ENCODE measurements around the gene MDM2. TPM values are rescaled to one million over a fixed set of nuclear protein-coding genes. Genes with fewer than 3 reads are reported as not detected.

Gene MDM2
- total and polyA plus RNA-seq, 2 of the 13 experiments (the other 11 are each of a cell fraction or from before 2014, with no cell fraction given): 29.3 to 314 TPM

DNA sequence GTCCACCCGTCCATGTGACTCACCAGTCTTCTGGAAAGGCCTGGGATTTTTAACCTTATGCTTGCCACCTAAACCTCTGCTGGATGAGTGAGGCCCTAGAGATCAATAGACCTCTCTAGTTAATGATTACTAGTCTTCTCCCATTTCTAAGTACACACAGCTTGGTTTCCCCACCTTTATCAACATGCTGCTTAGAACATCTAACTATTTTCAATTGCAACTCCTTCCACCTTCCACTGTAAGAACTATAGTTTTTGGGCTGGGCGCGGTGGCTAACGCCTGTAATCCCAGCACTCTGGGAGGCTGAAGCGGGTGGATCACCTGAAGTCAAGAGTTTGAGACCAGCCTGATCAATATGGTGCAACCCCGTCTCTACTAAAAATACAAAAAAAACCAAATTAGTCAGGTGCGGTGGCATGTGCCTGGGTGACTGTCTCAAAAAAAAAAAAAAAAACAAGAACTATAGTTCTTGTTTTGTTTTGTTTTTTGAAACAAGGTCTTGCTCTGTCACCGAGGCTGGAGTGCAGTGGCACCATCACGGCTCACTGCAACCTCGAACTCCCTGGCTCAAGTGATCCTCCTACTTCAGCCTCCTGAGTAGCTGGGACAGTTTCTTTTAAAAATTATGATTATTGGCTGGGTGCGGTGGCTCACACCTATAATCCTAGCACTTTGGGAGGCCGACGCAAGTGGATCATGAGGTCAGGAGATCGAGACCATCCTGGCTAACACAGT is 18.7 kb upstream of the MDM2 start (continued):
- TF ChIP-seq, protein P1, sequence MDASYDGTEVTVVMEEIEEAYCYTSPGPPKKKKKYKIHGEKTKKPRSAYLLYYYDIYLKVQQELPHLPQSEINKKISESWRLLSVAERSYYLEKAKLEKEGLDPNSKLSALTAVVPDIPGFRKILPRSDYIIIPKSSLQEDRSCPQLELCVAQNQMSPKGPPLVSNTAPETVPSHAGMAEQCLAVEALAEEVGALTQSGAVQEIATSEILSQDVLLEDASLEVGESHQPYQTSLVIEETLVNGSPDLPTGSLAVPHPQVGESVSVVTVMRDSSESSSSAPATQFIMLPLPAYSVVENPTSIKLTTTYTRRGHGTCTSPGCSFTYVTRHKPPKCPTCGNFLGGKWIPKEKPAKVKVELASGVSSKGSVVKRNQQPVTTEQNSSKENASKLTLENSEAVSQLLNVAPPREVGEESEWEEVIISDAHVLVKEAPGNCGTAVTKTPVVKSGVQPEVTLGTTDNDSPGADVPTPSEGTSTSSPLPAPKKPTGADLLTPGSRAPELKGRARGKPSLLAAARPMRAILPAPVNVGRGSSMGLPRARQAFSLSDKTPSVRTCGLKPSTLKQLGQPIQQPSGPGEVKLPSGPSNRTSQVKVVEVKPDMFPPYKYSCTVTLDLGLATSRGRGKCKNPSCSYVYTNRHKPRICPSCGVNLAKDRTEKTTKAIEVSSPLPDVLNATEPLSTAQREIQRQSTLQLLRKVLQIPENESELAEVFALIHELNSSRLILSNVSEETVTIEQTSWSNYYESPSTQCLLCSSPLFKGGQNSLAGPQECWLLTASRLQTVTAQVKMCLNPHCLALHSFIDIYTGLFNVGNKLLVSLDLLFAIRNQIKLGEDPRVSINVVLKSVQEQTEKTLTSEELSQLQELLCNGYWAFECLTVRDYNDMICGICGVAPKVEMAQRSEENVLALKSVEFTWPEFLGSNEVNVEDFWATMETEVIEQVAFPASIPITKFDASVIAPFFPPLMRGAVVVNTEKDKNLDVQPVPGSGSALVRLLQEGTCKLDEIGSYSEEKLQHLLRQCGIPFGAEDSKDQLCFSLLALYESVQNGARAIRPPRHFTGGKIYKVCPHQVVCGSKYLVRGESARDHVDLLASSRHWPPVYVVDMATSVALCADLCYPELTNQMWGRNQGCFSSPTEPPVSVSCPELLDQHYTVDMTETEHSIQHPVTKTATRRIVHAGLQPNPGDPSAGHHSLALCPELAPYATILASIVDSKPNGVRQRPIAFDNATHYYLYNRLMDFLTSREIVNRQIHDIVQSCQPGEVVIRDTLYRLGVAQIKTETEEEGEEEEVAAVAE (CRISPR knock-in tag; IDR thresholded peaks at IDR 0.05; ENCODE audit: borderline replicate concordance): no peak
- TF ChIP-seq HNRNPL (IDR thresholded peaks at IDR 0.05; ENCODE audit: low read depth, low read length) (no peak), TEAD2 (CRISPR knock-in tag; IDR thresholded peaks at IDR 0.05) (no peak), NR1H2 (CRISPR knock-in tag; IDR thresholded peaks at IDR 0.05; ENCODE audit: borderline replicate concordance, low read depth) (no peak)
- TF ChIP-seq, protein P2, sequence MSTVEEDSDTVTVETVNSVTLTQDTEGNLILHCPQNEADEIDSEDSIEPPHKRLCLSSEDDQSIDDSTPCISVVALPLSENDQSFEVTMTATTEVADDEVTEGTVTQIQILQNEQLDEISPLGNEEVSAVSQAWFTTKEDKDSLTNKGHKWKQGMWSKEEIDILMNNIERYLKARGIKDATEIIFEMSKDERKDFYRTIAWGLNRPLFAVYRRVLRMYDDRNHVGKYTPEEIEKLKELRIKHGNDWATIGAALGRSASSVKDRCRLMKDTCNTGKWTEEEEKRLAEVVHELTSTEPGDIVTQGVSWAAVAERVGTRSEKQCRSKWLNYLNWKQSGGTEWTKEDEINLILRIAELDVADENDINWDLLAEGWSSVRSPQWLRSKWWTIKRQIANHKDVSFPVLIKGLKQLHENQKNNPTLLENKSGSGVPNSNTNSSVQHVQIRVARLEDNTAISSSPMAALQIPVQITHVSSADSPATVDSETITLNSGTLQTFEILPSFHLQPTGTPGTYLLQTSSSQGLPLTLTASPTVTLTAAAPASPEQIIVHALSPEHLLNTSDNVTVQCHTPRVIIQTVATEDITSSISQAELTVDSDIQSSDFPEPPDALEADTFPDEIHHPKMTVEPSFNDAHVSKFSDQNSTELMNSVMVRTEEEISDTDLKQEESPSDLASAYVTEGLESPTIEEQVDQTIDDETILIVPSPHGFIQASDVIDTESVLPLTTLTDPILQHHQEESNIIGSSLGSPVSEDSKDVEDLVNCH (CRISPR knock-in tag; IDR thresholded peaks at IDR 0.05): no peak
- TF ChIP-seq, protein P3, sequence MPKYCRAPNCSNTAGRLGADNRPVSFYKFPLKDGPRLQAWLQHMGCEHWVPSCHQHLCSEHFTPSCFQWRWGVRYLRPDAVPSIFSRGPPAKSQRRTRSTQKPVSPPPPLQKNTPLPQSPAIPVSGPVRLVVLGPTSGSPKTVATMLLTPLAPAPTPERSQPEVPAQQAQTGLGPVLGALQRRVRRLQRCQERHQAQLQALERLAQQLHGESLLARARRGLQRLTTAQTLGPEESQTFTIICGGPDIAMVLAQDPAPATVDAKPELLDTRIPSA (CRISPR knock-in tag; IDR thresholded peaks at IDR 0.05; ENCODE audit: borderline replicate concordance): no peak
- TF ChIP-seq, protein P4, sequence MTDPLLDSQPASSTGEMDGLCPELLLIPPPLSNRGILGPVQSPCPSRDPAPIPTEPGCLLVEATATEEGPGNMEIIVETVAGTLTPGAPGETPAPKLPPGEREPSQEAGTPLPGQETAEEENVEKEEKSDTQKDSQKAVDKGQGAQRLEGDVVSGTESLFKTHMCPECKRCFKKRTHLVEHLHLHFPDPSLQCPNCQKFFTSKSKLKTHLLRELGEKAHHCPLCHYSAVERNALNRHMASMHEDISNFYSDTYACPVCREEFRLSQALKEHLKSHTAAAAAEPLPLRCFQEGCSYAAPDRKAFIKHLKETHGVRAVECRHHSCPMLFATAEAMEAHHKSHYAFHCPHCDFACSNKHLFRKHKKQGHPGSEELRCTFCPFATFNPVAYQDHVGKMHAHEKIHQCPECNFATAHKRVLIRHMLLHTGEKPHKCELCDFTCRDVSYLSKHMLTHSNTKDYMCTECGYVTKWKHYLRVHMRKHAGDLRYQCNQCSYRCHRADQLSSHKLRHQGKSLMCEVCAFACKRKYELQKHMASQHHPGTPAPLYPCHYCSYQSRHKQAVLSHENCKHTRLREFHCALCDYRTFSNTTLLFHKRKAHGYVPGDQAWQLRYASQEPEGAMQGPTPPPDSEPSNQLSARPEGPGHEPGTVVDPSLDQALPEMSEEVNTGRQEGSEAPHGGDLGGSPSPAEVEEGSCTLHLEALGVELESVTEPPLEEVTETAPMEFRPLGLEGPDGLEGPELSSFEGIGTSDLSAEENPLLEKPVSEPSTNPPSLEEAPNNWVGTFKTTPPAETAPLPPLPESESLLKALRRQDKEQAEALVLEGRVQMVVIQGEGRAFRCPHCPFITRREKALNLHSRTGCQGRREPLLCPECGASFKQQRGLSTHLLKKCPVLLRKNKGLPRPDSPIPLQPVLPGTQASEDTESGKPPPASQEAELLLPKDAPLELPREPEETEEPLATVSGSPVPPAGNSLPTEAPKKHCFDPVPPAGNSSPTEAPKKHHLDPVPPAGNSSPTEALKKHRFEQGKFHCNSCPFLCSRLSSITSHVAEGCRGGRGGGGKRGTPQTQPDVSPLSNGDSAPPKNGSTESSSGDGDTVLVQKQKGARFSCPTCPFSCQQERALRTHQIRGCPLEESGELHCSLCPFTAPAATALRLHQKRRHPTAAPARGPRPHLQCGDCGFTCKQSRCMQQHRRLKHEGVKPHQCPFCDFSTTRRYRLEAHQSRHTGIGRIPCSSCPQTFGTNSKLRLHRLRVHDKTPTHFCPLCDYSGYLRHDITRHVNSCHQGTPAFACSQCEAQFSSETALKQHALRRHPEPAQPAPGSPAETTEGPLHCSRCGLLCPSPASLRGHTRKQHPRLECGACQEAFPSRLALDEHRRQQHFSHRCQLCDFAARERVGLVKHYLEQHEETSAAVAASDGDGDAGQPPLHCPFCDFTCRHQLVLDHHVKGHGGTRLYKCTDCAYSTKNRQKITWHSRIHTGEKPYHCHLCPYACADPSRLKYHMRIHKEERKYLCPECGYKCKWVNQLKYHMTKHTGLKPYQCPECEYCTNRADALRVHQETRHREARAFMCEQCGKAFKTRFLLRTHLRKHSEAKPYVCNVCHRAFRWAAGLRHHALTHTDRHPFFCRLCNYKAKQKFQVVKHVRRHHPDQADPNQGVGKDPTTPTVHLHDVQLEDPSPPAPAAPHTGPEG (CRISPR knock-in tag; IDR thresholded peaks at IDR 0.05): no peak
- TF ChIP-seq, protein P5, sequence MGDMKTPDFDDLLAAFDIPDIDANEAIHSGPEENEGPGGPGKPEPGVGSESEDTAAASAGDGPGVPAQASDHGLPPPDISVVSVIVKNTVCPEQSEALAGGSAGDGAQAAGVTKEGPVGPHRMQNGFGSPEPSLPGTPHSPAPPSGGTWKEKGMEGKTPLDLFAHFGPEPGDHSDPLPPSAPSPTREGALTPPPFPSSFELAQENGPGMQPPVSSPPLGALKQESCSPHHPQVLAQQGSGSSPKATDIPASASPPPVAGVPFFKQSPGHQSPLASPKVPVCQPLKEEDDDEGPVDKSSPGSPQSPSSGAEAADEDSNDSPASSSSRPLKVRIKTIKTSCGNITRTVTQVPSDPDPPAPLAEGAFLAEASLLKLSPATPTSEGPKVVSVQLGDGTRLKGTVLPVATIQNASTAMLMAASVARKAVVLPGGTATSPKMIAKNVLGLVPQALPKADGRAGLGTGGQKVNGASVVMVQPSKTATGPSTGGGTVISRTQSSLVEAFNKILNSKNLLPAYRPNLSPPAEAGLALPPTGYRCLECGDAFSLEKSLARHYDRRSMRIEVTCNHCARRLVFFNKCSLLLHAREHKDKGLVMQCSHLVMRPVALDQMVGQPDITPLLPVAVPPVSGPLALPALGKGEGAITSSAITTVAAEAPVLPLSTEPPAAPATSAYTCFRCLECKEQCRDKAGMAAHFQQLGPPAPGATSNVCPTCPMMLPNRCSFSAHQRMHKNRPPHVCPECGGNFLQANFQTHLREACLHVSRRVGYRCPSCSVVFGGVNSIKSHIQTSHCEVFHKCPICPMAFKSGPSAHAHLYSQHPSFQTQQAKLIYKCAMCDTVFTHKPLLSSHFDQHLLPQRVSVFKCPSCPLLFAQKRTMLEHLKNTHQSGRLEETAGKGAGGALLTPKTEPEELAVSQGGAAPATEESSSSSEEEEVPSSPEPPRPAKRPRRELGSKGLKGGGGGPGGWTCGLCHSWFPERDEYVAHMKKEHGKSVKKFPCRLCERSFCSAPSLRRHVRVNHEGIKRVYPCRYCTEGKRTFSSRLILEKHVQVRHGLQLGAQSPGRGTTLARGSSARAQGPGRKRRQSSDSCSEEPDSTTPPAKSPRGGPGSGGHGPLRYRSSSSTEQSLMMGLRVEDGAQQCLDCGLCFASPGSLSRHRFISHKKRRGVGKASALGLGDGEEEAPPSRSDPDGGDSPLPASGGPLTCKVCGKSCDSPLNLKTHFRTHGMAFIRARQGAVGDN (CRISPR knock-in tag; IDR thresholded peaks at IDR 0.05): no peak

Measured in HepG2 (cell line).